Activated T-cell treated with anti-CD3 and anti-CD28 coated beads for 4 hours (primary cell): ENCODE data around the gene KIZ.
A peak's percentile ranks its signal among the peaks of the same experiment; 100 is the strongest.
"Not testable (repeated sequence)": the region's sequence is repeated elsewhere in the genome, so short reads cannot be mapped to it uniquely, and the experiment has no call there.

Experiments
- DNase-seq: peaks from one replicate; pipeline ENCODE4 v3.0.0-alpha.2; 2020

The KIZ gene

DNA sequence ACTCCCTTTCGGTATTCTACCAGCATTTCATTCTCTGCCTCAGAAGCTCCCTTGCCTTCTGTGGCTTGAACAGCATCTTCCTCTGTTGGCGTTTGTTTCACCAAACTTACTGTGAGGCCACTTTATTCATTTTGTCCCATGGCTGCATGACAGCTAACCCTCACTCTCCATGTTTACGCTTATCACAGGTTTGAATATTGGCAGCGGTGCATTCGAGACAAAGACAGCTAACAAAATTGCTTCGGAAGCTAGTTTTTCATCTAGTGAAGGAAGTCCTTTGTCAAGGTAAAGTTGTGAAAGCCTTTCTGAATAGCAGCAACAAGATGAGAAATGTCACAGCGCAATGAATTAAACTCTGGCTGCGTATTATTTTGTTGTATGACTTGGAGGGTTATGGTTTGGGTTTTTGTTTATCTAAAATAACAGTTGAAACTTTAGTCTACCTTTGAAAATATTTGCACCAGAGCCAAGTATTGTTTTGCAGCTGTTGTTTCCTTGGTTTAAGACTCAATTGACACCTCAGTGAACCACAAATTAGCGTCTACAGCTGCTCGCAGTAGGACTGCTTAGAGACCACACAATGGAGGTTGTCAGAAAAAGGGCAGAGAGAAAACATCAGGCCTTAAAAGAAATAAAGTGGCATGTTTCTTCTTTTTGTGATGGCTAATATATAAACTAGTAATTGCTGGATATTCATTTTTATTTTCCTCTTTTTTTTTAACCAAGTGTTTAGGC lies 106.8 kb downstream of the KIZ start:
- no peak for DNase-seq

- DNase-seq: no peak
Observed at GRCh38 chr20:21234324-21234723, 108.4 kb downstream of the KIZ start.

- DNase-seq: no peak
Observed at GRCh38 chr20:21234806-21235483, 109.1 kb downstream of the KIZ start.

DNA sequence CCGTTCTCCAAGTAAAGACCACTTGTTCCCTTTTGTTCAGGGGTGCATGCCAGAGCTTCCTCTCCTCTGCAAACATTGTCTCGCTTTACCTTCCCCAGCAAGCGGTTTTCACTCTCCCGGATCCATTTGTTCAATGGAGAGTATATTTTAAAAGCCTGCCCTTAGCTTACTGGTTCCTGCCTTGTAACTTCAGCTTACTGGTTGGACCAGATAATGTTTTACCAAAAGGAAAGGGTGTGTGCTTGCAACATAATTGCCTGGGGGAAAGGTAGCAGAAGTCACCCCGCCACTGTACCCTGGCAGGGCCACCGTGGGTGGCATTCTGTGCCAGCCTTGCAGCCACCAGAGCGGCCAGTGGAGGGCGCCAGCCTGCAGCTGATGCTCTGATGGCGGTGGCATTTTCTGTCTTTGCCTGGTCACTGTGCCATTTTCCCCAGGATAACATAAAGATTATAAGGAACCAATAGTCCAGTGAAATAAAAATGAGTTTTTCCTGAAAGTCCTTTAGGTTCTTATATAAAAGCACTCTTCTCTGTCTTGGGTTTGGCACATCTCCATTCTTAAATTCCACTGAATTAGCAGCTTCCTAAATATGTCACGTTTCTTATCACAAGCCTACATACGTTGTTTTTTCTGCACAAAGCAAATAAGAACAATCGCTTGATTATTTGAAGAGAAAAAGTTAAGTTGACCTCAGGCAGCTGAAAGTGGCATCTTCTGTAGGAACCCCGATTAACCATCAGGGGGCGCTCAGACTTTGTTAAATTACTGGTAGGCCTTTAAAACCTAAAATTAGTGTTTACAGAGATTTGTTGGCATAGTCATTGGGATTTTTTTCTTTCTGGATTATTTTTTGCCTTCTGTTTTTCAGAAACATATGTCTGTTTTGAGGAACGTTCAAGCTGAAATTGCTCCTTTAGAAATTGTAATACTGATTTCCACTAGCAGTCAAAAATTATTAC lies 109.9 kb downstream of the KIZ start:
- peak; percentile 51 for DNase-seq

DNA sequence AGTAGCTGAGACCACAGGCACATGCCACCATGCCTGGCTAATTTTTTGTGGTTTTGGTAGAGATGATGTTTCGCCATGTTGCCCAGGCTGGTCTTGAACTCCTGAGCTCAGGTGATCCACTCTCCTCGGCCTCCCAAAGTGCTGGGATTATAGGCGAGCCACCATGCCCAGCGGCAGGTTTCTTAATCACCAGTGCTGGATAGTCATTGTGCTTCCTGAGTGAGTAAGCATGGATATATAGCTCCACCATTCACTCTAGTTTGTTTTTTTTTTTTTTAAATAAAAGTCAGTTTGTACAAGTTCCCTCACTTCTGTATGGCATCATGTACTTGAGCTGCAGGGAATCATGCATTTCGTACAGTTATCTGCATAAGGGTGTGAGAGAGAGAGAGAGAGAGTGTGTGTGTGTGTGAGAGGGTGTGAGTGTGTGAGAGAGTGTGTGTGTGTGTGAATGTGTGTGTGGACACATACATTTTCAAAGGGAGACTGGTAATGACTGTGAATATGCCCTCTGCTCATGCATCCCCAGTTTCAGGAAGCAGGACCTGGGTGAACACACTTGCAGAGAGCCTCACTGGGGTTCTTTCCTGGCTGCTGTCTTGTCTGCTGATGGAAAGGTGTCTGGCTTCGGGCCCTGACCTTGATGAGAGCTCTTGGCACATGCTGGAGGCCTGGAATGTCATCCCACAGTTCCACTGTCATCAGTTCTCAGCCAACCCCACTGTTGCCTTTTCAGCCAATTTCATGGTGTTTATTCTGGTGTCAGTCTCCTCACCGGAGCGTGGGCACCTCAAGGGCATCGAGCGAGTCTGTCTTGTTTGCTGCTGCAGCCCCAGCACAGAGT lies 112.3 kb downstream of the KIZ start:
- DNase-seq: no peak

DNA sequence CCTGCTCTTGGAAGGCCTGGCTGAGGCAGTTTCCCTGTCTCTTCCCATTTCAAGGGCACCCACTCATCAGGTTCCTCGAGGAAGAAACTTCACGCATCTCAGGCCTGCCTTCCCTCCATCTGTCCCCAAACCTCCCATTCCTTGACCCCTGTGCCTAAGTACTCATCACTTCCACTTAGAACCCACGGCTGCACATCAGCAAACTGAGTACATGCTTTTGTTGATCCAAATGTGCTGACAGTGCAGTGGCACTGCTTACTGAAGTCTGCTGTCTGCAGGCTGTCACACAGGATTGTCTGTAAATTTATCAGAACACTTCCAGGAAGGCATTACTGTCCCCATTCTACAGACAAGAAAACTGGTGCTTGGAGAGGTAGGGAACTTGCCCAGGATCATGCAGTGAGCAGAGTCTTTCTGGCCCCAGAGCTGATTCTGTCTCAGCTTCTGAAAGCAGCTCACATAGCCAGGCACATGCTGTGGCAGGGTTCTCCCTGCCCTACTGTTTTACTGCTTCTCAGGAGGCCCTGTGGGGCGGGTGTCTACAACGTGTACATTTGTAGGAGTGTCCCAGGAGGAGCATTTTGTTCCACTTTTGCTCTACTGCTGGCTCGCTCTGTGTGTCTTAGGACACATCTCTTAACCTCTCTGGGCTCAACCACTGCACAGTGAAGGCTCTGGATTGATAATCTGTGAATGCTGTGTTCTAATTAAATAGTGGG lies 113.1 kb downstream of the KIZ start:
- DNase-seq: no peak

GRCh38 chr20:21240394-21240793 lies 114.5 kb downstream of the KIZ start:
- DNase-seq: no peak

DNA sequence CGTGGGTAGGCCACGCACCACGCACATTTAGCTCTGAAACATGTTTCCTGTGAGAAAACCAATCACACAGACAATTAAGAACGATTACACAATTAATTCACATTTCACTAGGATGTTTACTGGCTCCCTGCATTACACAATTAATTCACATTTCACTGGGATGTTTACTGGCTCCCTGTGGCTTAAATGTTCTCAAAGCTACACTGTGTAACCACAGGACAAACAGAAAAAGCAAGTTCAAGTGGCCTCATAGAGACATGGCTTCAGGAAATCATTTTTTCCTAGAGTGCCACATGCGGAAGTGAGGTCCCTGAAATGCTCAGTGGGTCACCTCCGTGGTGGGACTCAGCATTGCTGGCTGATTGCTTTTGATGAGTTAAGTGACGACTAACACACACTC lies 115.5 kb downstream of the KIZ start:
- DNase-seq: no peak

- DNase-seq: no peak
Observed at GRCh38 chr20:21243811-21244210, 117.9 kb downstream of the KIZ start.

DNA sequence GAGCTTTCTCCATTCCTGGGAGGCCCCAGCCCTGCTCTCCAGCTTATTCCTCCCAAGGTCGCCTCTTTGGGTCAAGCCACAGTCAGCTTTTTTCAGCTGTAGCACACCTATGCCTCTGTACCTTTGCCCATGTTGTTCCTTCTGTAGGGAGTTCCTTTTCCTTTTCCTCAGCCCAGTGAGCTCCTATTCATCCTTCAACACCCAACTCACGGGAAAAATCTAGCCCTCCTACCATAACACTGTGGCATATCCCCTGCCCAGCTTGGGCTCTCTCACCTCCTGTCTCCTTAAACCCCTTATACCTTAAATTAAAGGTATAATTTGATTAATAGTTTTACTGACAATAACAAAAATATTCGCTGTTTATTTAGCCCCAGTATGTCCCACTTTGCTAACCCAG lies 118.9 kb downstream of the KIZ start:
- no peak for DNase-seq

DNA sequence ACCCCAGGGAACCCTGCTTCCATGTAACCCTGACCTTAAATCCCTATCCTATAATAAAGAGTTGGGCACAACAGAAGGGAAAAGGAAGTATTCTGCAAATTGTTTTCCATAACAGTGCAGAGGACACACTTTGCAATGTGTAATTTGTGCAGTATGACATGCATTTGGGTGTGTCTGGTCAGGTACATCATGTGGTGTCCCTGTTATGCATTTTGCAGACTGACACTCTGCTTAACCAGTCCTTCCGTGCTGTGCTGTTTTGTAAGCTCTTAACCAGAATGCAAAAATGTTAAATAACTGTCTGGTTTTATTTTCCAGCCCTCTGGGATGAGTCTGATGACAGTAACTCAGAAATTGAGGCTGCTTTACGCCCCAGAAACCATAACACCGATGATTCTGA lies 120.3 kb downstream of the KIZ start:
- DNase-seq: no peak

GRCh38 chr20:21247603-21248095 lies 121.8 kb downstream of the KIZ start:
- not testable (repeated sequence) for DNase-seq

GRCh38 chr20:21251278-21251677 lies 125.4 kb downstream of the KIZ start:
- DNase-seq: no peak

- DNase-seq: no peak
Observed at GRCh38 chr20:21257192-21257591, 131.3 kb downstream of the KIZ start.

DNA sequence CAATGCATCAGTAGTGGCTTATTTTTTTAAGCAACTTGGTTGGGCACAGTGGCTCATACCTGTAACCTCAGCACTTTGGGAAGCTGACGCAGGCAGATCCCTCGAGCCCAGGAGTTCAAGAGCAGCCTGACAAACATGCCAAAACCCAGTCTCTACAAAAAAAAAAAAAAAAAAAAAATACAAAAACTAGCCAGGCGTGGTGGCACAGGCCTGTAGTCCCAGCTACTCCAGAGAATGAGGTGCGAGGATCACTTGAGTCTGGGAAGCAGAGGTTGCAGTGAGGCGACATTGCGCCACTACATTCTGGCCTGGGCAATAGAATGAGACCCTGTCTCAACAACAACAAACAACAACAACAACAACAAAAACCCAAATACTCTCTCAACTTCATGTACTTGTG lies 132.5 kb downstream of the KIZ start:
- DNase-seq: no peak

DNA sequence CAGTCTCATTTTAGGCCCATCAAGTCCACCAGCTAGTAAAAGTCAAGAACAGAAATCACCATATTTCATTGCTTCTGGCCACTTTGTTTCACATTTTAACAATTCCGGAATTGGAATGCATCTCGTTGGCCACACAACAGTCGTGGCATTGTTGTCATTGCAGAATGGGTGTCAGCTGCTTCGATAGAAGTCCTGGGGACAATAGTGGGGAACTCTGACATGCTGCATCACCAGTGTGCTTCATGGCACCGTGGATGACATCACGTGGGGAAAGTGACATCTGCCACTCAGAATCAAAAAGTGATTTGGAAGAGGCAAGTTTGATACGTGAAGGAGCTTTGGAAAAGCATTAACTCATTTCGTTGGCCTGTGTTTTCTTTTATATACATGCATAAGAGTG lies 133.5 kb downstream of the KIZ start:
- no peak for DNase-seq

- no peak for DNase-seq
Observed at GRCh38 chr20:21262812-21263211, 136.9 kb downstream of the KIZ start.

DNA sequence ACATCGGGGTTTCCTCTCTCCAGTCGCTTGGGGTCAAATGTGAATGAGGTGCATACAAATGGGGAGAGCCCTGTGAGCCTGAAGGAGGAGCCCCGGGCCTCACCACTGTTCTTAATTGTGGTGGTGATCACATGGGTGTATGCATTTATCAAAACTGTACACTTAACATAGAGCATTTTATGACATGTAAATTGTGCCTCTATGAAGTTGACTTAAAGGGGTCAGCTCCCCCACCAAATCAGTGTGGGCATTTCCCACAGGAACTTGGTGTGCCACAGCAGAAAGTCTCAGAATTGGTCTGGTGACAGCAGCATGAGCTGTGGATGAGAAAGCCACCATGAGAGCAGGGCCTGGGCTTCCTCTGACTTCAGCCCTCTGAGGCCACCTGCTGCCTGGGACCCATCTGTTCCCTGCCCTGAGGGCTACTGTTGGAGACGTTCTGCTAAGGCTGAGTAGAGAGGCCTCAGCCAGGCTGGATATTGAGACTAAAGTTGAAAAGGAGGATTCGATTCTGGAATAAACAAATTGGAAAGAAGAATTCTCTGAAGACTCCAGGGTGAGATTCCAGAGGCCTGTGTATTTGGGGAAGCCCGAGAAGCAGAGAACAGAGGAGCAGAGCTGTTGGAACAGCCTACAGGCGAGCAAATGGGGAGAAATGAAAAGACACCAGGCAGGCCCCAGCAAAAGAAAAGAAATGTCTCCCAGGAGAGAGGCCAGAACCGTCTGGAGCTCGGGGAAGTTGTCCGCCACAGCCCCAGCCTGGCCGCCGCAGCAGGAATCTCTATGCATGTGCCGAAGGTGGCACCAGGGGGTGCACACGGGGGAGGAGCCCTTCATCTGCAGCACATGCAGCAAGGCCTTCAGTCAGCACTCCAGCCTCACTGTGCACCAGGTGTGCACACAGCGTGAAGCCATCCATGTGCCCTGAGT lies 139.6 kb downstream of the KIZ start:
- DNase-seq: no peak

GRCh38 chr20:21266191-21266536 lies 140.3 kb downstream of the KIZ start:
- no peak for DNase-seq

DNA sequence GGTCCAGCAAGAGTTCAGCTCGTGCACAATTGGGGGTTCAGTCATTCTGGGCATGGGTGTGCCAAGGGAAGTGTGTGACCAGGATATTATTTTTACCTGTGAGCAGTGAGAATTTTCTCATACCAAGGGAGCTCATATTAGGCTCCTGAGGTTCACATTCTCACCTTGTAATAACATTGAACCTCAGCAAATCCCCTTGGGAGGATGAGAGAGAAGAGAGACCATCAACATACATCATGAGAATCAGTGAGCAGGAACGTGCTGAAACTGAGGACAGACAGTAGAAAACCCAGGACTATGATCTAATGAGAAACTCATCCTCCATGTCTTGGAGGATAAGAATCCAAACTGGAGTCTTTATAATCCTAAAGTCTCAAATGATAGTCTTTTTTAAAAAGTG lies 143.9 kb downstream of the KIZ start:
- no peak for DNase-seq

GRCh38 chr20:21270806-21271205 lies 144.9 kb downstream of the KIZ start:
- no peak for DNase-seq
